ENCODE measurements around the gene MRFAP1L1. TPM values are rescaled to one million over a fixed set of nuclear protein-coding genes. Genes with fewer than 3 reads are reported as not detected.

The MRFAP1L1 gene
- total RNA-seq, 1 donor from 2014 or later = 53.6 TPM

DNA sequence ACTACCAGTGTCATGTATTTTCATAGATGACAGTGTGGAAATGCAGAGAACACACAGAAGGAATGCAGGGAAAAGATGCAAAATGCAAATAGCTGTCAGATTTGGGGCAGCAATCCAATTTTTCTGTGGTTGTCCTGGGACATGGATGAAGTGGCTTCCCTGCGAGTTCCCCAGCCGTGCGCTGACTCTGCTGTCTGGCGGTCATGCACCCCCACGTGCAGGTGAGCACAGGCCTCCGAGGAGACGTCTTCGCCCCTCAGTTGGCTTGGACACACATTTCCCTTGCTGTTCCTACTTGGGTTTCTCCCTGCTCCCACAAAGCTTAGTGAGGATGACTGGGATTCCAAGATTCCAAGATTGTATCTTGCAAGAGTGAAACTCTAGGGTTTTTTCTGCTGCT is 30.7 kb upstream of the MRFAP1L1 start:
- DNase-seq (ENCODE audit: low read depth) = no peak
- H3K27me3 ChIP-seq (ENCODE audit: control insufficient read depth, insufficient read depth, low read length) = no peaks in the 10 kb centered on the region
- TF ChIP-seq, protein P1, sequence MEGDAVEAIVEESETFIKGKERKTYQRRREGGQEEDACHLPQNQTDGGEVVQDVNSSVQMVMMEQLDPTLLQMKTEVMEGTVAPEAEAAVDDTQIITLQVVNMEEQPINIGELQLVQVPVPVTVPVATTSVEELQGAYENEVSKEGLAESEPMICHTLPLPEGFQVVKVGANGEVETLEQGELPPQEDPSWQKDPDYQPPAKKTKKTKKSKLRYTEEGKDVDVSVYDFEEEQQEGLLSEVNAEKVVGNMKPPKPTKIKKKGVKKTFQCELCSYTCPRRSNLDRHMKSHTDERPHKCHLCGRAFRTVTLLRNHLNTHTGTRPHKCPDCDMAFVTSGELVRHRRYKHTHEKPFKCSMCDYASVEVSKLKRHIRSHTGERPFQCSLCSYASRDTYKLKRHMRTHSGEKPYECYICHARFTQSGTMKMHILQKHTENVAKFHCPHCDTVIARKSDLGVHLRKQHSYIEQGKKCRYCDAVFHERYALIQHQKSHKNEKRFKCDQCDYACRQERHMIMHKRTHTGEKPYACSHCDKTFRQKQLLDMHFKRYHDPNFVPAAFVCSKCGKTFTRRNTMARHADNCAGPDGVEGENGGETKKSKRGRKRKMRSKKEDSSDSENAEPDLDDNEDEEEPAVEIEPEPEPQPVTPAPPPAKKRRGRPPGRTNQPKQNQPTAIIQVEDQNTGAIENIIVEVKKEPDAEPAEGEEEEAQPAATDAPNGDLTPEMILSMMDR (IDR thresholded peaks at IDR 0.05; ENCODE audit: insufficient read depth, low read length, poor library complexity, severe bottlenecking) = no peak
- H3K36me3 ChIP-seq (ENCODE audit: control insufficient read depth, insufficient read depth, low read length) = no peaks in the 10 kb centered on the region
- no peak overlapping the region for H3K4me3 ChIP-seq (ENCODE audit: low read depth, low read length)

DNA sequence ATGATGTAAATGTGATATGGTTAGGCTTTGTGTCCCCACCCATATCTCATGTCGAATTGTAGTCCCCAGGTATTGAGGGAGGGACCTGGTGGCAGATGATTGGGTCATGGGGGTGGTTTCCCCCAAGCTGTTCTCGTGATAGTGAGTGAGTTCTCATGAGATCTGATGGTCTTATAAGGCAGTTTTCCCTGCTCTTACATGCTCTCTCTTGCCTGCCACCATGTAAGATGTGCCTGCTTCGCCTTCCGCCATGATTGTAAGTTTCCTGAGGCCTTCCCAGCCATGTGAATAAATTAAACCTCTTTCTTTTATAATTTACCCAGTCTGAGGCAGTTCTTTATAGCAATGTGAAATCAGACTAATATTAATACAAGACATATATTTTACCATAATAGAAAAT is 30.3 kb upstream of the MRFAP1L1 start:
- no peaks in the 10 kb centered on the region for H3K27me3 ChIP-seq (ENCODE audit: control insufficient read depth, insufficient read depth, low read length)
- no peaks in the 10 kb centered on the region for H3K36me3 ChIP-seq (ENCODE audit: control insufficient read depth, insufficient read depth, low read length)
- no peak for DNase-seq (ENCODE audit: low read depth)

DNA sequence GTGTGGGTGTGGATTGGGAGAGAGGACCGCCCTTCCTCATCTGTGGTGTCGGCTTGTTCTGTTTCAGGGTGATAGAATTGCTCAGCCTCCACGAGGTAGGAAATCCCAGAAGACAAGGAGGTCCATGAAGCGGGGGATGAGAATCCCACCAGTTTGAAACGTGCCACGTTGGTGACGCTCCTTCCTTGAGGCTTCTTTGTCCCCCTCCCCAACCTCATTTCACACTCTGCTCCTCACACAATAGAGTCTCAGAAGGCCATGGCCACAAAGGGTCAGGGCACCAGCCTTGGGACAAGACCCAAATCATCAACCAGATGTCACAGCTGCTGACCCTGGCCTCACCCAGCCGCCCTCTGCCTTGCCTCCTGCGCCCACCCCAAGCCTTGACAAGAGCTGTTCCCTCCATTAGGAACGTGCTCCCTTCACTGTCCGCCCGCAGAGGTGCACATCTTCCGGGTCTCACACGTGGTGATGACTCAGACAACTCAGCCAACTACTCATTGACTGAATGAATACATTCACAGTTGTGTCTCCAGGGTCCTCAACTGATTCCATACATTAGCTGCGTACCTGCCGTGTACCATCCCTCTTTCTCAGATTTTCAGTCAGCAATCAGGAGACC is 24.6 kb upstream of the MRFAP1L1 start:
- Histone ChIP-seq H3K27me3 (ENCODE audit: control insufficient read depth, insufficient read depth, low read length) (no peaks in the 10 kb centered on the region), H3K36me3 (ENCODE audit: control insufficient read depth, insufficient read depth, low read length) (no peaks in the 10 kb centered on the region), H3K4me3 (ENCODE audit: low read depth, low read length) (no peak overlapping the region)
- no peak for DNase-seq (ENCODE audit: low read depth)
- TF ChIP-seq, protein P1 (IDR thresholded peaks at IDR 0.05; ENCODE audit: insufficient read depth, low read length, poor library complexity, severe bottlenecking) = no peak

More for the DNA sequence above, 30.3 kb upstream of the MRFAP1L1 start:
- H3K4me3 ChIP-seq (ENCODE audit: low read depth, low read length) = no peak overlapping the region
- TF ChIP-seq, protein P1 (IDR thresholded peaks at IDR 0.05; ENCODE audit: insufficient read depth, low read length, poor library complexity, severe bottlenecking) = no peak

DNA sequence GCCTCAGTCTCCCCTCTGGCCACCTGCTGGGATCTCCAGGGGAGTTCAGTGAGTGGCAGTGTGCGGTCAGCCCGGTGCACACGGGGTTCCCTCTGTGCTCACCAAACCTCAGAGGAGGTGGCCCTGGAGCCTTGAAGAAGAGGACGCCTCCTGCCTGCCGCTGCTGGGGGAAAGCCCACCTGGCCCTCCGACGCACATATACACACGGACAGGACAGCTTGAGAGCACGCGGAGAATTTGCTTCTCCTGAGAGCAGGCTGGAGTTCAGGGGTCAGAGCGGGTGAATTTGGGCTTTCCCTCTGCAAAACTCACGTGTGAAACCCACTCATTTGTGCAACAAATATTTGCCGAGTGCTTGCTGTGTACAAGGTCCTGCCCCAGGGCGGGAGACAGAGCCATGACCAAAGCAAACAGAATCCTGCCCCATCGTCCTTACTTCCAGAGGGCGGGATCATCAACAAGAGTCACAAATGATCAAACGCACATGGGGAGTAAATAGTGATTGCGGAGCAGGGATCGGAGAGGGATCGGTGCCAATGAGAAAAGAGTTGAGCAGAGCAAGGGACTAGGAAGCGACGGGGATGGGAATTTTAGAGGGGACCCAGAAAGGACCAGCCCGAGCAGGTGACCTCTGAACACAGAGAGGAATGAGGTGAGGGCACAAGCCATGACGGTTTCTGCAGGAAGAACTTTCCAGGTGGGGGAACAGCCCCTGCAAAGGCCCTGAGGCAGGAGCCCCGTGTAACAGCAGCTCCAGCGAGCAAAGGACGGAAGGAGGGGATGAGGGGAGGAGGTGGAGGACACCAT is 23.9 kb upstream of the MRFAP1L1 start:
- H3K27me3 ChIP-seq (ENCODE audit: control insufficient read depth, insufficient read depth, low read length) = no peaks in the 10 kb centered on the region
- TF ChIP-seq, protein P1 (IDR thresholded peaks at IDR 0.05; ENCODE audit: insufficient read depth, low read length, poor library complexity, severe bottlenecking) = no peak
- H3K36me3 ChIP-seq (ENCODE audit: control insufficient read depth, insufficient read depth, low read length) = no peaks in the 10 kb centered on the region
- DNase-seq (ENCODE audit: low read depth) = no peak
- no peak overlapping the region for H3K4me3 ChIP-seq (ENCODE audit: low read depth, low read length)

DNA sequence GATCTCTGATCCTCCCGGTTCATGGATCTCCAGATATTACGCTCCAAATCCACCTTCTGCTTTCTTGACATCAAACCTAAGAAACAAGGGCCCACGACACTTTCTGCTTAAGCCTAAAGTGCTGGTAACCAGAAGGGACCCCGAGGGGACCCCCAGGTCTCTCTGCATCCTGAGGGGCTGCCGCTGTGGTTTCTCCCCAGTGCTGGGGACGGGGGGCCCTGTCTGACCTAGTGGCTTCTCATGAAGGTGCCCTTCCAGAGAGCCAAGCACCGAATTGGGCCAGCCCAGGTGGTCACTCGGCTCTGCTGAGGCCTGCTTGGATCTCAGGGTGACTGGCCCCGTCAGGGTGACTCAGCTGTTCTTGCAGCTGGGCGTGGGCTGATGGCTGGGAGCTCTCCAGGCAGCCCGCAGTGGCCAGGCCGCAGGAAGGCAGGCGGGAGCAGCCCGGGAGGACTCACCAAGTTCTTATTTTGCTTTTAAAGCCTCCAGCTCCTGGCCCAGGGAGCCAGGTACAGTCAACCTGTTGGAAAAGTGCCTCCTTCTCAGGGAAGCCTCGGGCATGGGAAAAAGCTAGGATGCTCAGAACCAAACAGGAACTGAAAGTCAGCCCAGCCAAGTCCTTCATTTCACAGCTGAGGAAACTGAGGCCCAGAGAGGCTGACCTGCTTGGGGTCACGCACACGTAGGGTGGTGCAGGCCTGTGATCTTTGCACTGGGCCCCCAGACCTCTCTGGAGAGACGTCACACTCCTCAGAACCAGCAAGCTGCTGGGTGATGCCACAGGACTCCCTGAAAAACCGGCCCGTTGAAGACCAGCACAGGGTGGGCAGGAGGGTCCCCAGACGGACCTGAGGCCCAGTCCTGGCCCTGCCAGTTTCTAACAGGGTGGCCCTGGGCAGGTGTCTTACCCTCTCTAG is 23.0 kb upstream of the MRFAP1L1 start:
- DNase-seq (ENCODE audit: low read depth) = peak; percentile 60
- H3K27me3 ChIP-seq (ENCODE audit: control insufficient read depth, insufficient read depth, low read length) = no peaks in the 10 kb centered on the region
- TF ChIP-seq, protein P1 (IDR thresholded peaks at IDR 0.05; ENCODE audit: insufficient read depth, low read length, poor library complexity, severe bottlenecking) = no peak
- no peak overlapping the region for H3K4me3 ChIP-seq (ENCODE audit: low read depth, low read length)
- H3K36me3 ChIP-seq (ENCODE audit: control insufficient read depth, insufficient read depth, low read length) = no peaks in the 10 kb centered on the region

Measured in kidney epithelial cell (primary cell).